Natural killer cell (primary cell): ENCODE data around the gene TSGA10IP. TPM values are rescaled to one million over a fixed set of nuclear protein-coding genes. Genes with fewer than 3 reads are reported as not detected.
A peak's percentile ranks its signal among the peaks of the same experiment; 100 is the strongest.

Source experiments
- ATAC-seq, 3 donors: fragments of 150-1000 bp in 2 of 3; fragments of 200-7000 bp in 1 of 3; cut with Tn5 transposase; 1 replicate in 1 of 3; 2 replicates in 2 of 3; pipeline ENCODE4 v1.10.0; 2021; ENCODE audit warnings: mild to moderate bottlenecking in 2 of 3, moderate library complexity in 2 of 3
- DNase-seq, 2 donors: peaks; one replicate each; pipeline versions ENCODE4 v3.0.0 to v3.0.0-alpha.2; 2013 to 2021; ENCODE audit warnings: mixed read lengths in 1 of 2
- H3K27ac ChIP-seq: one replicate; pipeline ENCODE4 v1.5.1; 2013; ENCODE audit warnings: mild to moderate bottlenecking, low read length
- H3K27me3 ChIP-seq: one replicate; pipeline ENCODE4 v1.6.1; 2013; ENCODE audit warnings: low read length; ENCODE audit not compliant: control insufficient read depth, insufficient read depth
- H3K36me3 ChIP-seq: one replicate; pipeline ENCODE4 v1.6.1; 2013; ENCODE audit warnings: low read length; ENCODE audit not compliant: control insufficient read depth, insufficient read depth
- H3K4me1 ChIP-seq: one replicate; pipeline ENCODE4 v1.6.1; 2013; ENCODE audit warnings: low read length; ENCODE audit not compliant: control insufficient read depth, insufficient read depth
- H3K4me3 ChIP-seq: one replicate; pipeline ENCODE4 v1.5.1; 2013; ENCODE audit warnings: low read length
- H3K9me3 ChIP-seq: one replicate; pipeline ENCODE4 v1.6.1; 2013; ENCODE audit warnings: low read length; ENCODE audit not compliant: control insufficient read depth, insufficient read depth
- H3K27ac Mint-ChIP-seq, 2 donors: one replicate each; pipeline ENCODE4 v1.8.0; 2022; ENCODE audit warnings: mild to moderate bottlenecking in 2 of 2, mixed read lengths in 2 of 2, moderate library complexity in 1 of 2
- H3K27me3 Mint-ChIP-seq, 2 donors: one replicate each; pipeline ENCODE4 v1.8.0; 2022; ENCODE audit warnings: low read depth in 2 of 2, mixed read lengths in 2 of 2
- H3K36me3 Mint-ChIP-seq: one replicate; pipeline ENCODE4 v1.8.0; 2022; ENCODE audit warnings: mixed read lengths
- H3K4me1 Mint-ChIP-seq, 2 donors: one replicate each; pipeline ENCODE4 v1.8.0; 2022; ENCODE audit warnings: mixed read lengths in 2 of 2
- H3K4me3 Mint-ChIP-seq: one replicate; pipeline ENCODE4 v1.8.0; 2022; ENCODE audit warnings: mild to moderate bottlenecking, moderate library complexity, mixed read lengths
- H3K9me3 Mint-ChIP-seq, 2 donors: one replicate each; pipeline ENCODE4 v1.8.0; 2022; ENCODE audit warnings: mixed read lengths in 2 of 2
- CTCF ChIP-seq: fragments of 200-600 bp; IDR thresholded peaks from one replicate; pipeline ENCODE4 v1.8.0; 2022; ENCODE audit warnings: antibody characterized with exemption
- WGBS: methylation state at CpG from one replicate; pipeline ENCODE4 v1.1.7; 2013; ENCODE audit warnings: missing lambda C conversion rate; ENCODE audit not compliant: insufficient coverage; 5-methylcytosine and 5-hydroxymethylcytosine counted together
- intact Hi-C: fragments of 100-400 bp; cut with micrococcal nuclease; formaldehyde crosslinking; loops from one replicate; pipeline ENCODE4 v1.14.2; 2022
- total RNA-seq, 4 donors: library from RNA; stranded (reverse); fragments of 120-200 nt in 1 of 4; gene quantifications; one replicate each; pipeline versions ENCODE4 v1.2.3 to v1.2.4, GENCODE V29; 2013 to 2022

TSGA10IP gene
- total RNA-seq, 3 donors from 2014 or later (not counting 1 experiment from before 2014, with no cell fraction given): not detected

GRCh38 chr11:65962141-65962564 is 16.9 kb downstream of the TSGA10IP start:
- intact Hi-C loops: loop anchor here (5.0 kb wide), 1 partner anchor 70 kb away; the partner anchor contains the start of gene CCDC85B
- H3K4me1 ChIP-seq: peaks cover 33% of the 10 kb centered on the region
- TF ChIP-seq CTCF: no peak
- H3K27ac ChIP-seq: peak overlapping the region; percentile 59
- Mint-ChIP-seq H3K9me3 (no peaks in the 10 kb centered on the region), H3K36me3 (no peaks in the 10 kb centered on the region), H3K27me3 (no peaks in the 10 kb centered on the region), H3K4me1 (peaks cover 24 to 40% of the 10 kb centered on the region in 2 donors), H3K27ac (peak overlapping the region; percentile 96 to 98), H3K4me3 (peak overlapping the region; percentile 99)
- DNase-seq (peak in 1 of 2 donors; percentile 78), ATAC-seq (no peak)
- H3K9me3 ChIP-seq: no peaks in the 10 kb centered on the region
- H3K36me3 ChIP-seq: peaks cover 35% of the 10 kb centered on the region
- 6% methylated on average over 13 of the region's 13 CpGs for WGBS
- H3K4me3 ChIP-seq: peak overlapping the region; percentile 75
- no peaks in the 10 kb centered on the region for H3K27me3 ChIP-seq

GRCh38 chr11:65964906-65965305 is 19.6 kb downstream of the TSGA10IP start:
- Histone ChIP-seq H3K36me3 (peaks cover 60% of the 10 kb centered on the region), H3K4me1 (peaks cover 28% of the 10 kb centered on the region), H3K27me3 (no peaks in the 10 kb centered on the region), H3K9me3 (no peaks in the 10 kb centered on the region), H3K4me3 (no peak overlapping the region), H3K27ac (no peak overlapping the region)
- intact Hi-C loops: loop anchor here (5.0 kb wide), 1 partner anchor 73 kb away; the partner anchor contains the start of gene CCDC85B
- ATAC-seq: no peak
- Mint-ChIP-seq H3K4me3 (no peak overlapping the region), H3K27ac (no peak overlapping the region), H3K36me3 (no peaks in the 10 kb centered on the region), H3K9me3 (no peaks in the 10 kb centered on the region), H3K27me3 (no peaks in the 10 kb centered on the region), H3K4me1 (peaks cover 24 to 52% of the 10 kb centered on the region in 2 donors)
- DNase-seq: no peak
- 98% methylated on average over 10 of the region's 10 CpGs for WGBS
- no peak for TF ChIP-seq CTCF

- intact Hi-C loops: no loop called here
- H3K4me1 Mint-ChIP-seq: peaks cover 25 to 56% of the 10 kb centered on the region in 2 donors
These were observed 20.9 kb downstream of the TSGA10IP start for GRCh38 chr11:65965986-65966762.

More at GRCh38 chr11:65965986-65966762, 20.9 kb downstream of the TSGA10IP start:
- Mint-ChIP-seq H3K4me3 (no peak overlapping the region), H3K9me3 (no peaks in the 10 kb centered on the region), H3K27me3 (no peaks in the 10 kb centered on the region), H3K27ac (no peak overlapping the region), H3K36me3 (no peaks in the 10 kb centered on the region)
- H3K4me3 ChIP-seq: no peak overlapping the region
- peaks cover 67% of the 10 kb centered on the region for H3K36me3 ChIP-seq
- H3K4me1 ChIP-seq: peaks cover 21% of the 10 kb centered on the region
- ATAC-seq: no peak
- H3K9me3 ChIP-seq: no peaks in the 10 kb centered on the region
- H3K27me3 ChIP-seq: no peaks in the 10 kb centered on the region
- no peak for TF ChIP-seq CTCF
- WGBS: 98% methylated on average over 36 of the region's 36 CpGs
- DNase-seq: no peak
- H3K27ac ChIP-seq: no peak overlapping the region
